ENCODE results near the gene REEP3. TPM values are rescaled to one million over a fixed set of nuclear protein-coding genes. Genes with fewer than 3 reads are reported as not detected.
A peak's percentile ranks its signal among the peaks of the same experiment; 100 is the strongest.
"Not testable (repeated sequence)": the region's sequence is repeated elsewhere in the genome, so short reads cannot be mapped to it uniquely, and the experiment has no call there.

Gene REEP3
- polyA plus RNA-seq (ENCODE audit: insufficient read length in 4 of 4): 10 to 100 TPM; 27.4 to 38.7 (median 31.6) TPM

GRCh38 chr10:63520500-63521415 lies at the start of gene REEP3:
TSS of gene REEP3 (plus strand) at chr10:63521401. CDS start at chr10:63521546, 145 bp downstream.
- peak; percentile 3 to 56 (median 43) for DNase-seq (ENCODE audit: low read depth in 4 of 4, low spot score in 3 of 4)

- no peak for DNase-seq (ENCODE audit: low read depth in 4 of 4, low spot score in 3 of 4)
Observed at GRCh38 chr10:63474488-63474887, 46.7 kb upstream of the REEP3 start.

- no peak for DNase-seq (ENCODE audit: low read depth in 4 of 4, low spot score in 3 of 4)
Observed at GRCh38 chr10:63477927-63478326, 43.3 kb upstream of the REEP3 start.

GRCh38 chr10:63478564-63478963 lies 42.6 kb upstream of the REEP3 start:
- DNase-seq (ENCODE audit: low read depth in 4 of 4, low spot score in 3 of 4): no peak

GRCh38 chr10:63480237-63480636 lies 41.0 kb upstream of the REEP3 start:
- no peak for DNase-seq (ENCODE audit: low read depth in 4 of 4, low spot score in 3 of 4)

GRCh38 chr10:63481815-63482421 lies 39.3 kb upstream of the REEP3 start:
- no peak for DNase-seq (ENCODE audit: low read depth in 4 of 4, low spot score in 3 of 4)

GRCh38 chr10:63483983-63484382 lies 37.2 kb upstream of the REEP3 start:
- DNase-seq (ENCODE audit: low read depth in 4 of 4, low spot score in 3 of 4): no peak

GRCh38 chr10:63487990-63488389 lies 33.2 kb upstream of the REEP3 start:
- DNase-seq (ENCODE audit: low read depth in 4 of 4, low spot score in 3 of 4): no peak

- no peak for DNase-seq (ENCODE audit: low read depth in 4 of 4, low spot score in 3 of 4)
Observed at GRCh38 chr10:63489838-63490237, 31.4 kb upstream of the REEP3 start.

- DNase-seq (ENCODE audit: low read depth in 4 of 4, low spot score in 3 of 4): no peak
Observed at GRCh38 chr10:63491588-63492316, 29.4 kb upstream of the REEP3 start.

- not testable (repeated sequence) for DNase-seq (ENCODE audit: low read depth in 4 of 4, low spot score in 3 of 4)
Observed at GRCh38 chr10:63492317-63492690, 28.9 kb upstream of the REEP3 start.

GRCh38 chr10:63493004-63493403 lies 28.2 kb upstream of the REEP3 start:
- no peak for DNase-seq (ENCODE audit: low read depth in 4 of 4, low spot score in 3 of 4)

- DNase-seq (ENCODE audit: low read depth in 4 of 4, low spot score in 3 of 4): no peak
Observed at GRCh38 chr10:63494951-63495350, 26.2 kb upstream of the REEP3 start.

GRCh38 chr10:63496561-63496960 lies 24.6 kb upstream of the REEP3 start:
- no peak for DNase-seq (ENCODE audit: low read depth in 4 of 4, low spot score in 3 of 4)

- DNase-seq (ENCODE audit: low read depth in 4 of 4, low spot score in 3 of 4): no peak
Observed at GRCh38 chr10:63497321-63497720, 23.9 kb upstream of the REEP3 start.

GRCh38 chr10:63498665-63499064 lies 22.5 kb upstream of the REEP3 start:
- DNase-seq (ENCODE audit: low read depth in 4 of 4, low spot score in 3 of 4): no peak

GRCh38 chr10:63500551-63500950 lies 20.6 kb upstream of the REEP3 start:
- not testable (repeated sequence) for DNase-seq (ENCODE audit: low read depth in 4 of 4, low spot score in 3 of 4)

- DNase-seq (ENCODE audit: low read depth in 4 of 4, low spot score in 3 of 4): no peak
Observed at GRCh38 chr10:63501954-63502353, 19.2 kb upstream of the REEP3 start.

GRCh38 chr10:63502832-63503231 lies 18.4 kb upstream of the REEP3 start:
- DNase-seq (ENCODE audit: low read depth in 4 of 4, low spot score in 3 of 4): no peak

GRCh38 chr10:63503395-63503794 lies 17.8 kb upstream of the REEP3 start:
- no peak for DNase-seq (ENCODE audit: low read depth in 4 of 4, low spot score in 3 of 4)

GRCh38 chr10:63504145-63504881 lies 16.9 kb upstream of the REEP3 start:
- DNase-seq (ENCODE audit: low read depth in 4 of 4, low spot score in 3 of 4): no peak

Data from left renal pelvis (tissue), 4 donors.